GM12878 (cell line): ENCODE results near the gene NOM1.

Experiments used
- BCLAF1 ChIP-seq: fragments of 450-650 bp; IDR thresholded peaks from 2 replicates; pipeline ENCODE4 v1.6.1; 2017; ENCODE audit warnings: antibody characterized with exemption, mild to moderate bottlenecking, moderate library complexity
- CTCF ChIP-seq, 3 experiments: IDR thresholded peaks in 2 of 3; conservative IDR thresholded peaks in 1 of 3; 2 replicates each; pipeline ENCODE4 v1.5.1; 2011; ENCODE audit warnings: low read depth in 3 of 3, low read length in 3 of 3, mild to moderate bottlenecking in 3 of 3, control low read depth in 2 of 3, moderate library complexity in 2 of 3, inconsistent platforms in 1 of 3, mixed read lengths in 1 of 3; ENCODE audit not compliant: control insufficient read depth in 2 of 3, insufficient read depth in 1 of 3; ENCODE audit errors: extremely low read depth in 1 of 3
- EZH2 ChIP-seq: IDR thresholded peaks from 2 replicates; pipeline ENCODE4 v1.6.1; 2012; ENCODE audit warnings: low read depth, mild to moderate bottlenecking, control low read depth, inconsistent platforms, low read length, borderline replicate concordance; ENCODE audit not compliant: control insufficient read depth
- HDGF ChIP-seq: fragments of 450-650 bp; IDR thresholded peaks from 2 replicates; pipeline ENCODE4 v1.6.1; 2016; ENCODE audit warnings: antibody characterized with exemption
- JUND ChIP-seq: IDR thresholded peaks from 2 replicates; pipeline ENCODE4 v1.6.1; 2012; ENCODE audit warnings: low read depth, mild to moderate bottlenecking, low read length, improper control_type of control experiment, moderate library complexity
- KDM1A ChIP-seq: fragments of 200-600 bp; sonication (generic); IDR thresholded peaks from 2 replicates; pipeline ENCODE4 v1.6.1; 2016; ENCODE audit warnings: borderline replicate concordance
- NR2C2 ChIP-seq: IDR thresholded peaks from 2 replicates; pipeline ENCODE4 v1.6.1; 2011; ENCODE audit warnings: borderline replicate concordance, low read depth; ENCODE audit not compliant: control insufficient read depth, insufficient read length
- POLR2A ChIP-seq: IDR thresholded peaks from 2 replicates; pipeline ENCODE4 v1.6.1; 2011; ENCODE audit warnings: low read depth, mild to moderate bottlenecking, low read length
- RAD21 ChIP-seq: IDR thresholded peaks from 2 replicates; pipeline ENCODE4 v1.6.1; 2011; ENCODE audit warnings: mild to moderate bottlenecking, low read depth, low read length, moderate library complexity; ENCODE audit not compliant: insufficient read depth
- TCF12 ChIP-seq: IDR thresholded peaks from 2 replicates; pipeline ENCODE4 v1.6.1; 2011; ENCODE audit warnings: low read depth, mild to moderate bottlenecking, low read length
- TF ChIP-seq, protein P1 (sequence below): fragments of 450-650 bp; IDR thresholded peaks from 2 replicates; pipeline ENCODE4 v1.6.1; 2017; ENCODE audit warnings: mild to moderate bottlenecking, moderate library complexity
- TF ChIP-seq, protein P2 (sequence below): fragments of 450-650 bp; IDR thresholded peaks from 2 replicates; pipeline ENCODE4 v1.6.1; 2014; ENCODE audit warnings: mild to moderate bottlenecking

DNA sequence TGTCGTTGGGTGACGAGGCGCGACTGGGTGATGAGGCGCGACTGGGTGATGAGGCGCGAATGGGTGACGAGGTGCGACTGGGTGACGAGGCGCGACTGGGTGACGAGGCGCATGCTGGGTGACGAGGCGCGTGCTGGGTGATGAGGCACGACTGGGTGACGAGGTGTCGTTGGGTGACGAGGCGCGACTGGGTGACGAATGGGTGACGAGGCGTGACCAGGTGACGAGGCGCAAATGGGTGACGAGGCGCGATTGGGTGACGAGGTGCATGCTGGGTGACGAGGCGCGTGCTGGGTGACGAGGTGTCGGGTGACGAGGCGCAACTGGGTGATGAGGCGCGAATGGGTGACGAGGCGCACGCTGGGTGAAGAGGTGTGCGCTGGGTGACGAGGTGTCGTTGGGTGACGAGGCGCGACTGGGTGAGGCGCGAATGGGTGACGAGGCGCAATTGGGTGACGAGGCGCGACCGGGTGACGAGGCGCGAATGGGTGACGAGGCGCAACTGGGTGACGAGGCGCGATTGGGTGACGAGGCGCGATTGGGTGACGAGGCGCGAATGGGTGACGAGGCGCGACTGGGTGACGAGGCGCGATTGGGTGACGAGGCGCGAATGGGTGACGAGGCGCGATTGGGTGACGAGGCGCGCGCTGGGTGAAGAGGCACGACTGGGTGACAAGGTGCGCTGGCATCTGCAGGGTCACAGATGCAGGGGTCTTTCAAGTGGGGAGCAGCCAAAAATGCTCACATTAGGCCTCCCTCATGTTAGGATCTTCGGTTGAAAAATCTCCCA, 7.9 kb upstream of the NOM1 start:
- no peak for TF ChIP-seq JUND
- no peak for TF ChIP-seq KDM1A
- no peak for TF ChIP-seq POLR2A
- TF ChIP-seq HDGF = no peak
- TF ChIP-seq CTCF (IDR thresholded peaks at IDR 0.05 in 2 of 3, conservative IDR thresholded peaks at IDR 0.05 in 1 of 3; ENCODE audit: control insufficient read depth in 2 of 3, extremely low read depth in 1 of 3, insufficient read depth in 1 of 3, low read depth in 3 of 3, low read length in 3 of 3) = no peak
- TF ChIP-seq, protein P1, sequence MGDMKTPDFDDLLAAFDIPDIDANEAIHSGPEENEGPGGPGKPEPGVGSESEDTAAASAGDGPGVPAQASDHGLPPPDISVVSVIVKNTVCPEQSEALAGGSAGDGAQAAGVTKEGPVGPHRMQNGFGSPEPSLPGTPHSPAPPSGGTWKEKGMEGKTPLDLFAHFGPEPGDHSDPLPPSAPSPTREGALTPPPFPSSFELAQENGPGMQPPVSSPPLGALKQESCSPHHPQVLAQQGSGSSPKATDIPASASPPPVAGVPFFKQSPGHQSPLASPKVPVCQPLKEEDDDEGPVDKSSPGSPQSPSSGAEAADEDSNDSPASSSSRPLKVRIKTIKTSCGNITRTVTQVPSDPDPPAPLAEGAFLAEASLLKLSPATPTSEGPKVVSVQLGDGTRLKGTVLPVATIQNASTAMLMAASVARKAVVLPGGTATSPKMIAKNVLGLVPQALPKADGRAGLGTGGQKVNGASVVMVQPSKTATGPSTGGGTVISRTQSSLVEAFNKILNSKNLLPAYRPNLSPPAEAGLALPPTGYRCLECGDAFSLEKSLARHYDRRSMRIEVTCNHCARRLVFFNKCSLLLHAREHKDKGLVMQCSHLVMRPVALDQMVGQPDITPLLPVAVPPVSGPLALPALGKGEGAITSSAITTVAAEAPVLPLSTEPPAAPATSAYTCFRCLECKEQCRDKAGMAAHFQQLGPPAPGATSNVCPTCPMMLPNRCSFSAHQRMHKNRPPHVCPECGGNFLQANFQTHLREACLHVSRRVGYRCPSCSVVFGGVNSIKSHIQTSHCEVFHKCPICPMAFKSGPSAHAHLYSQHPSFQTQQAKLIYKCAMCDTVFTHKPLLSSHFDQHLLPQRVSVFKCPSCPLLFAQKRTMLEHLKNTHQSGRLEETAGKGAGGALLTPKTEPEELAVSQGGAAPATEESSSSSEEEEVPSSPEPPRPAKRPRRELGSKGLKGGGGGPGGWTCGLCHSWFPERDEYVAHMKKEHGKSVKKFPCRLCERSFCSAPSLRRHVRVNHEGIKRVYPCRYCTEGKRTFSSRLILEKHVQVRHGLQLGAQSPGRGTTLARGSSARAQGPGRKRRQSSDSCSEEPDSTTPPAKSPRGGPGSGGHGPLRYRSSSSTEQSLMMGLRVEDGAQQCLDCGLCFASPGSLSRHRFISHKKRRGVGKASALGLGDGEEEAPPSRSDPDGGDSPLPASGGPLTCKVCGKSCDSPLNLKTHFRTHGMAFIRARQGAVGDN = no peak
- TF ChIP-seq BCLAF1 = no peak
- TF ChIP-seq EZH2 = no peak
- no peak for TF ChIP-seq NR2C2
- TF ChIP-seq TCF12 = no peak
- TF ChIP-seq, protein P2, sequence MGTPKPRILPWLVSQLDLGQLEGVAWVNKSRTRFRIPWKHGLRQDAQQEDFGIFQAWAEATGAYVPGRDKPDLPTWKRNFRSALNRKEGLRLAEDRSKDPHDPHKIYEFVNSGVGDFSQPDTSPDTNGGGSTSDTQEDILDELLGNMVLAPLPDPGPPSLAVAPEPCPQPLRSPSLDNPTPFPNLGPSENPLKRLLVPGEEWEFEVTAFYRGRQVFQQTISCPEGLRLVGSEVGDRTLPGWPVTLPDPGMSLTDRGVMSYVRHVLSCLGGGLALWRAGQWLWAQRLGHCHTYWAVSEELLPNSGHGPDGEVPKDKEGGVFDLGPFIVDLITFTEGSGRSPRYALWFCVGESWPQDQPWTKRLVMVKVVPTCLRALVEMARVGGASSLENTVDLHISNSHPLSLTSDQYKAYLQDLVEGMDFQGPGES = no peak
- TF ChIP-seq RAD21 = no peak
